GM12892 (cell line): ENCODE results near the gene ZIM2.

ENCODE experiments used
- POLR2A ChIP-seq: IDR thresholded peaks from 2 replicates; pipeline ENCODE4 v1.6.1; 2011; ENCODE audit warnings: low read depth, low read length, control low read depth
- TAF1 ChIP-seq: IDR thresholded peaks from 2 replicates; pipeline ENCODE4 v1.6.1; 2011; ENCODE audit warnings: low read depth, mild to moderate bottlenecking, control low read depth, low read length, borderline replicate concordance

DNA sequence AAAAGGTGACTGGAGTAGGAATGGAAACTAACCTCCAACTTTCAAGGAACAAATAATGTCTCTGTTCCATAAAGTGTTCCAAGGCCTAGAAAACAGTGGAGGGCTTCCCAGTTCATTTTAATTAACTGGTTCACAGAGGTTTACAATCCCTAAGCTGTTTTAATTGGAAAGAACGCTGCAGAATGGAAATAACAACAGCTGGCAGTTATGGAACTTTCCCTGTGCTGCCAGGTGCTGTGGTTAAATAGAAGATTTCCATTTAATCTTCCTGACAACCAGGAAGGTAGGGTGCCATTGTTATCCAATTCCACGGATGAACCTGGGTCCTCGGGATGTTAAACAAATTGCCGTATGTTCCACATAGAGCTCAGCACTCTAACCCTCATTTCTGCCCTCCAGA lies 22.2 kb upstream of the ZIM2 start:
- no peak for TF ChIP-seq TAF1
- no peak for TF ChIP-seq POLR2A
